ENCODE measurements around the gene PTP4A2. TPM values are rescaled to one million over a fixed set of nuclear protein-coding genes. Genes with fewer than 3 reads are reported as not detected.

Gene PTP4A2
- total and polyA plus RNA-seq, 2 of the 8 experiments (the other 6 are each of a cell fraction or from before 2014, with no cell fraction given): 87.4 to 214 TPM

GRCh38 chr1:31902510-31902860, 35.7 kb downstream of the PTP4A2 start:
- Histone ChIP-seq H2BK12ac (ENCODE audit: low read depth, low read length) (no peak overlapping the region), H3K4me3 (ENCODE audit: extremely low read depth in 1 of 4, insufficient read depth in 2 of 4, low read depth in 3 of 4, low read length in 4 of 4) (no peak overlapping the region), H3K4me1 (replicated peaks in 1 of 4; ENCODE audit: control insufficient read depth in 3 of 4, insufficient read depth in 4 of 4, low read length in 3 of 4) (no peaks in the 10 kb centered on the region), H3K79me1 (ENCODE audit: low read depth, low read length) (no peaks in the 10 kb centered on the region), H2BK15ac (ENCODE audit: low read length) (no peak overlapping the region), H2BK20ac (ENCODE audit: low read length) (no peak overlapping the region), H3K23ac (ENCODE audit: insufficient read length) (no peak overlapping the region), H2BK5ac (ENCODE audit: low read depth, low read length) (no peak overlapping the region), H4K5ac (ENCODE audit: insufficient read length, low read depth, low read length) (no peak overlapping the region), H3K27ac (ENCODE audit: low read depth, low read length) (no peak overlapping the region), H2AFZ (ENCODE audit: low read length) (no peak overlapping the region), H4K8ac (ENCODE audit: extremely low read depth, insufficient read depth, low read length) (no peak overlapping the region), H3K4me2 (ENCODE audit: insufficient read depth in 1 of 2, low read depth in 2 of 2, low read length in 2 of 2) (no peak overlapping the region), H3K14ac (ENCODE audit: insufficient read length) (no peak overlapping the region), H3K56ac (replicated peaks; ENCODE audit: insufficient read length, low read depth, low read length) (no peak overlapping the region), H3K79me2 (ENCODE audit: control insufficient read depth in 1 of 2, insufficient read depth in 2 of 2, low read length in 2 of 2) (no peaks in the 10 kb centered on the region), H3K36me3 (ENCODE audit: control insufficient read depth in 2 of 4, insufficient read depth in 4 of 4, low read length in 3 of 4) (peaks cover 0 to 14% (median 5%) of the 10 kb centered on the region in 4 experiments; a peak in 5 of 8 replicates), H4K20me1 (replicated peaks in 1 of 2; ENCODE audit: control insufficient read depth in 1 of 2, insufficient read depth in 2 of 2, low read length in 2 of 2) (no peaks in the 10 kb centered on the region), H3K18ac (ENCODE audit: extremely low read depth, low read length) (no peak overlapping the region), H3K4ac (replicated peaks; ENCODE audit: insufficient read length, low read depth, low read length) (no peak overlapping the region), H3K9ac (replicated peaks in 1 of 4; ENCODE audit: extremely low read depth in 1 of 4, low read depth in 3 of 4, low read length in 3 of 4) (no peak overlapping the region), H3K23me2 (ENCODE audit: low read depth, low read length) (no peaks in the 10 kb centered on the region), H3K9me3 (ENCODE audit: insufficient read depth in 2 of 2, low read depth in 1 of 2, low read length in 1 of 2) (no peaks in the 10 kb centered on the region), H2BK120ac (replicated peaks; ENCODE audit: low read depth, low read length) (no peak overlapping the region), H2AK5ac (ENCODE audit: low read depth, low read length) (no peak overlapping the region), H3K27me3 (replicated peaks in 1 of 4; ENCODE audit: control insufficient read depth in 3 of 4, extremely low read depth in 1 of 4, insufficient read depth in 3 of 4, low read length in 3 of 4) (no peaks in the 10 kb centered on the region), H4K91ac (replicated peaks; ENCODE audit: insufficient read length, low read length) (no peak overlapping the region)
- TF ChIP-seq TAF1 (IDR thresholded peaks at IDR 0.05; ENCODE audit: low read depth, low read length): no peak
- TF ChIP-seq HDAC2 (IDR thresholded peaks at IDR 0.05; ENCODE audit: borderline replicate concordance in 1 of 2, low read depth in 2 of 2, low read length in 2 of 2): no peak
- no peak for TF ChIP-seq EGR1 (IDR thresholded peaks at IDR 0.05; ENCODE audit: borderline replicate concordance, low read depth, low read length)
- no peak for TF ChIP-seq RBBP5 (IDR thresholded peaks at IDR 0.05; ENCODE audit: borderline replicate concordance, low read depth, low read length)
- TF ChIP-seq NRF1 (IDR thresholded peaks at IDR 0.05; ENCODE audit: low read depth, low read length): no peak
- no peak for TF ChIP-seq JUN (IDR thresholded peaks at IDR 0.05; ENCODE audit: low read depth, low read length)
- no peak for TF ChIP-seq KDM4A (IDR thresholded peaks at IDR 0.05; ENCODE audit: low read depth, low read length, severe bottlenecking)
- no peak for TF ChIP-seq ASH2L (IDR thresholded peaks at IDR 0.05; ENCODE audit: low read length)
- TF ChIP-seq POLR2A (IDR thresholded peaks at IDR 0.05; ENCODE audit: control extremely low read depth in 1 of 2, low read depth in 2 of 2, low read length in 2 of 2): no peak
- no peak for TF ChIP-seq SIRT6 (IDR thresholded peaks at IDR 0.05; ENCODE audit: low read length)
- TF ChIP-seq HDAC6 (IDR thresholded peaks at IDR 0.05; ENCODE audit: low read depth, low read length): no peak
- ChIA-PET CTCF (ENCODE audit: partially characterized antibody) (interaction anchor here (0.7 to 1.8 kb wide), 2 partner anchors 55 to 61 kb away, joined by 4 to 10 read pairs; no protein-coding TSS in a partner anchor), POLR2A (ENCODE audit: partially characterized antibody) (no interaction called here)
- 98% methylated on average over 5 of the region's 5 CpGs; no CpG with 5 or more reads in 1 of the 2 experiments for WGBS, 2 experiments (ENCODE audit: extremely low coverage in 1 of 2, insufficient coverage in 1 of 2, insufficient read length in 1 of 2, insufficient replicate concordance in 2 of 2, low coverage in 1 of 2, low lambda C conversion rate in 2 of 2, missing lambda C conversion rate in 1 of 2)
- DNase-seq (ENCODE audit: low read depth in 1 of 2, low spot score in 2 of 2): no peak
- FAIRE-seq: no peak
